Globus pallidus (tissue), 1 donor: Measurements from ENCODE around the gene ERC1.
"Not testable (repeated sequence)": the region's sequence is repeated elsewhere in the genome, so short reads cannot be mapped to it uniquely, and the experiment has no call there.

ENCODE experiments used
- DNase-seq: peaks from one replicate; pipeline ENCODE4 v3.0.0-alpha.2; 2015; ENCODE audit warnings: low spot score

ERC1 gene

DNA sequence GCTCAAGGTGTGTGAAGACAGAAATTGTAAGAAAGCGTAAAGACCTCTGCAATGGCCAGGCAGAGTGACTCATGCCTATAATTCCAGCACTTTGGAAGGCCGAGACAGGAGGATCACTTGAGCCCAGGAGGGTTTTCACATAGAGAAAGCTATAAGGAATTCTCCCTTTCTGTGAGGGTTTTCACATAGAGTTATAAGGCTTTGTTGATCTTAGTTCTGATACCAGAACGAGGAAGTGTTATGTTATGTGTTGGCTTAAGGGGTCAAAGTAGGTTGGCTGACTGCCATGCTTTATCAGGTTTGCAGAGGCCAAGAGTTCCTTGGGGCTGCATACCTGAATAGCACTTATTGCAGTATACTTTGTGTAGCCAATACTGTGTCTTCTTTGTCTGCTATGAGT, 139.1 kb downstream of the ERC1 start:
- no peak for DNase-seq

DNA sequence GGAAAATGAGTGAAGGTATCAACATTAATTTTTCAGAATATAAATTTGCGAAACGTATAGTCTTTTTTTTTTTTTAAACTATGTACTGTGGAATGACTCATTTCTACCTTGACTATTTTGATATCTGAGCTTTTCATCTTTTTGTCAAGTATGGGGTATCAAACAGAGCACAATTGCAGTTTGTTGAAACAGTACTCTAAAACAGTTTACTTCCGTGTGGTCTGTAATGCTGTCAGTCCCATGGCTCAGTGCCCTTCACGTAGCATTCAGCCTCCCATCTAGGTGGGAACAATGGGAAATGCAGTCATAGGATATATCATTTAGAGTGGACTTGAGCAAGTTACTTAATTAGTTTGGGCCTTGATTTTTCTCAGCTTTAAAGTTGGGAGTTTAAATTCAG, 139.5 kb downstream of the ERC1 start:
- DNase-seq, result no peak

DNA sequence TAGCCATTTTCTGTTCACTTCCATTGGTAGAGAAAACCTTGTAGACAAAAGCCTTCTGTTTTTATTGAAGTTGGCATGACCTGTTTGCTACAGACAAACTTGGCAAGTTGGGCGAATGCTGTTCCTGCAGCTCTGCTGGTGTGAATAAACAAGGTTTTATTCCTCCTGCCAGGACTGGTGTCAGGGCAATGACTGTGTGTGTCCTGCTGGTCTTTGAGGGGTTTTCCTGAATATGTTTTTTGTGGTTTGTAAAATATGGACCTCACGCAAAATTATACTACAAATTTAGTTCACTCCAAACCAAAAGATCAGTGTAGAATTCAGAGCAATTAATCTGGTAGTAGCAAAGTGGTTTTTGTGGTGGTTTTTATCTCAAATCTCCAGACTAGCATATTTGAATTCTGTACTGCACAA, 140.8 kb downstream of the ERC1 start:
- DNase-seq, result peak; percentile 65

DNA sequence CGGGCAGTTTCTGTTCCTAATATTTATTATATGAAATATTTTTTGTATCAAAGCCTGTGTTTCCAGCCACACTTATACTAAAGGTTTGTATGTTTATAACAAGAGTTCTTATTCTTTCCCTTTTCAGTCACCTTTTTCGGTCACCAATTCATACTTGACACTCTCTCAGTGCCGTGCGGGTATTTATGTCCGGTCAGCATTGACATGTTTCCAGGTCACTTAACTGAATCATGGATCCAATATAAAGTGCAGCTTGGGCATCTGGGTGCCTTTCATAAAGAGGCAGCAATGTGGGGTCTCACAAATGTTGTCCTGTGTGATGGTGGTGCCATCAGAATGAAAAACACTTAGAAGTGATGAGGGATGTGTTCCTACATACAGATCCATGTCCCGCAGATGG, 141.3 kb downstream of the ERC1 start:
- DNase-seq, result no peak

DNA sequence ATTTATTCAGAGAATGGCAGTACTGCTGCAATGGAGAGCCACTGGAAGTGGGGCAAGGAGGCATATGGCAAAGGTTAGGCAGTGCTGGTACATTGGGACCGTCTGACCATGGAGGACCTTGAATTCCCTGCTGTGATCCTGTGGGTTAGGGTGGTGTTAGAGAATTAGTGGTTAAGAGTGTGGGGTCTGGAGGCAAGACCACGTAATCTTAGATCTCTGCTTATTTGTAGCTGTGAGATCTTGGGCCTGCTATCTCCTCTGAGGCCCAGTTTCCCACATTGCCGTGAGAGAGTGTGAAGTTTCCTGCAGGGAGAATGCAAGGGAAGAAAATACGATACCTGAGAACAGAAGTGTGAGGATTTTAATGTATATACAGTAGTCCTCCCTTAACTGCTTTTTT, 147.7 kb downstream of the ERC1 start:
- DNase-seq, result no peak

DNA sequence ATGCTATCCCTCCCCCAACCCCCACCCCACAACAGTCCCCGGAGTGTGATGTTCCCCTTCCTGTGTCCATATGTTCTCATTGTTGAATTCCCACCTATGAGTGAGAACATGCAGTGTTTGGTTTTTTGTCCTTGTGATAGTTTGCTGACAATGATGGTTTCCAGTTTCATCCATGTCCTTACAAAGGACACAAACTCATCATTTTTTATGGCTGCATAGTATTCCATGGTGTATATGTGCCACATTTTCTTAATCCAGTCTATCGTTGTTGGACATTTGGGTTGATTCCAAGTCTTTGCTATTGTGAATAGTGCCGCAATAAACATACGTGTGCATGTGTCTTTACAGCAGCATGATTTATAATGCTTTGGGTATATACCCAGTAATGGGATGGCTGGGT, 155.7 kb downstream of the ERC1 start:
- DNase-seq, result not testable (repeated sequence)

DNA sequence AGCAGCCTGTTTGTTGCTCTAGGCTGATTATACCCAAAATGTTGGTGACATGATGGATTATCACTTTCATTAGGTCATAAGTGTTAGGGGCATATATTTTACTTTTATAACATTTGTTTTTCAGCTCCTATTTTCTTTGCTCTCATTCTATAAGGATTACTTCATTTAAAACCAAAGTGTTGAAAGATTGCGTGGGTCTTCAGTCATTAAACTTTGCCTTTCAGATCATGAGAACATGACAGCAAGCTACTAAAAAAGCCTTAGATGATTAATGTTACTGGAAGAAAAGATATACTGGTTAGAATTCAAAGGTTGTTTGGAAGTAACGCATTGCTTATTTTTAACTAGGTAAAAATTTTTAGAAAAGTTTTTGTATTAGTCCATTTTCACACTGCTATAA, 156.8 kb downstream of the ERC1 start:
- no peak for DNase-seq

DNA sequence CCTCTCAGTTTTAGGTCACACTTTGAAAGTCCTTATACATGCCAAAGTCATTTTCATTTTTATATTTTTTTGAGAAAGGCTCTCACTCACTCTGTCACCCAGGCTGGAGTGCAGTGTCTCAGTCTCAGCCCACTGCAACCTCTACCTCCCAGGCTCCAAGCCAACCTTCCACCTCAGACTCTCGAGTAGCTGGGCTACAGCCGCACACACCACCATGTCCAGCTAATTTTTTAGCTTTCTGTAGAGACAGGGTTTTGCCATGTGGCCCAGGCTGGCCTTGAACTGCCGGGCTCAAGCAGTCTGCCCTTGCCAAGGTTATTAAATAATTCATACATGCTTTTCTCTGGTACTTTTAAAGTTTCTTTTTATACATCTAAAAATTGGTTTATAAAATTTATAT, 166.0 kb downstream of the ERC1 start:
- DNase-seq, result no peak

DNA sequence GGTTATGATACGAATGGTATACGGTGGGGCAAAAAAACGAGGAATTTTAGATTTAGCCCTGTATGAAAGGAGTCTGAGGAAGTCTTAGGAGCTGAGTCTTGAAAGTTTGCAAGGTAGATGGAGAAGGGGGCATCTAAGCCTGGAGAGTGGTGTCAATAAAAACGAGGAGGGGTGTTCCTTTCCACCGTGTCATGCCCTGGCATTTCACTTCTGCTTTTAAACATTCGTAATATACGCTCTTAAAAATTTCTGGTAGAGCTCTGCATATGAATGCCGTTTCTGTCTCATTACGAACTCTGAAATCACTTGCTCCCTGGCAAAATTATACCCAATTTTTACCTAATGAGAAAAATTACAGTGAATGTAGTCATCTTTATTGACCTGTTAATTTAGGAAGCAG, 170.2 kb downstream of the ERC1 start:
- no peak for DNase-seq

DNA sequence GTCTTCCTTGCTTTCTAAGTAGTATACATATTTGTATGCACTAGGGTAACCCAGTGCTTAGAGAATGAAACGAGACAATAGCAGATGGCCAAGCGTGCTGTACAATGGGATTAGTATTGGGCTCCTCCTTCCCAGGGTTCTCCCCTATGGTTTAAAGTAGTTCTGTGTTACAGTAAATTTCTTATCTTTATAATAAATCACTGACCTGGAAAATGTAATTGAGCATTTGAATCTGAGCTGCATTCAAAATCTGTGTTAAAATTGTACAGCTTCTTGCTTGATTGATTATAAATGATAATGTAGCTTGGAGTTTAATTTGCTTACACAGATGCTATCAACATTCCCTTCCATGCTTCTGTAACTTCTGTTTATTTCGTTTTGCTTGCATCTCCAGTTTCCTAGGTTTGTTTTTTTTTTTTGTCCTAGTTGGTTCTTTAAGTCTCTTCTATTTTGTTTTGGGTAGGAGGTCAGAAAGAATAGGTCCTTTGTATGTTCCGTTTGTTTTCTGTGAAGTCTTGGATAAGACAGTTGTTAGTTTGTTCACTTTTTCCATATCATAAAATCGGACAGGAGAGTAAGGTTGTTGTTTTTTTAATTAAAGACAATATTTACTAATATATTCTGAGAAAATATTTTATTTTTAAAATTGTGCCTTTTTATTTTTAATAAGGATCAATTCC, 171.2 kb downstream of the ERC1 start:
- DNase-seq, result peak; percentile 55

DNA sequence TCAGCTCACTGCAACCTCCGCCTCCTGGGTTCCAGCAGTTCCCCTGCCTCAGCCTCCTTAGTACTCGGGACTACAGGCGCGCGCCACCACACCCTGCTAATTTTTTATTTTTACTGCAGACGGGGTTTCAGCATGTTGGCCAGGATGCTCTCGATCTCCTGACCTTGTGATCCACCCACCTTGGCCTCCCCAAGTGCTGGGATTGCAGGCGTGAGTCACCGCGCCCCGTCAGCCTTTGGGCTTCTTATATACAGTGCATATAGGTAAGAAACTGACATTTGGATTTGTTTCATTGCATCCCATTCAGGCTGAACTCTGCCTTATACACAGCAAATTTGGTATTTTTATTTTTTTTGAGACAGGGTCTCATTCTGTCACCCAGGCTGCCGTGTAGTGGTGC, 176.8 kb downstream of the ERC1 start:
- no peak for DNase-seq

DNA sequence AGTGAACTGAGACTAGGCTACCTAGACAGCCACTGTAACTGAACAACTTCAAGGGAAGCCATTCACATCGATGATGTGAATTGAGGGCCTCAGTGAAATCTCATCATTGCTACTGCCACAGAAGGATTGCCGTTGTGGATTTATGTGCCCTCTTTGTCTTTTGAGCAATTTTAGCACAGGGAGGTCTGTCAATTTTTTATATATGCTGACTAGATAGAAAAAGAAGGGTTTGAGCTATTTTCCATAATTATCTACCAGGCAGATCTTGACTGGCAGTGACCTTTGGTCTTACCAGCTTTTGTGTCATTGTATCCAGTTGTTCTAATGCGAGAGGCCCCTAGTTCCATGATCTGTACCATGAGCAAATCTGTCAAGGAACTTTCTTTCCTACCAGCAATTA, 179.4 kb downstream of the ERC1 start:
- no peak for DNase-seq

DNA sequence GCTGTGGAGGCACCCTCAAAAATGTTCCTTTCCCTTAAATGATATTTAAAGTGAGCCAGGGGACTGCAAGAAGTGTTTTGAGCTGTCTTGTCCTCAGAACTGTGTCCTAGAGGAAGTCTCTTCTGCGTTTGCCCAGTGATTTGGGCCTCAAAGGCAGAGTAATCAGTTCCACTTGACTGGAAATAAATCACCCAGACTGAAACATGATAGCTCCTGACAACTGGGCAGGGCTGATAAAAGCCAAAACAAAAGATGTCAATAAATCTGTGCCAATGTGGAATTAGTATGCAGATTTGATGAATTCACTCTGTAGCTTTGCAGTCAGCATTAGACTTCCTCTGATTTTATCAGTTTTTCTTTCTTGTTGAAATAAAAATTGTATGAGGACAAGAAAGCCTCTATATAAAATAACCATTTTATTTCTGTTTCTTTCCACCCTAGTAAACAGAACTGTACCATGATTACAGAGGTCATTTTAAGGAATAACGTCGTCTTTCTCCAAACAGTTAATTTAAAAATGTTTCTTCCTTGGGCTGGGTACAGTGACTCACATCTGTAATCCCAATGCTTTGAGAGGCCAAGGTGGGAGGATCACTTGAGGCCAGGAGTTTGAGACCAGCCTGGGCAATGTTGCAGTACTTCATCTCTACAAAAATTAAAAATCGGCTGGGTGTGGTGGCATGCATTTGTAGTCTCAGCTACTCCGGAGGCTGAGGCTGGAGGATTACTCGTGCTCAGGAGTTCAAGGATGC, 180.8 kb downstream of the ERC1 start:
- DNase-seq, result no peak

DNA sequence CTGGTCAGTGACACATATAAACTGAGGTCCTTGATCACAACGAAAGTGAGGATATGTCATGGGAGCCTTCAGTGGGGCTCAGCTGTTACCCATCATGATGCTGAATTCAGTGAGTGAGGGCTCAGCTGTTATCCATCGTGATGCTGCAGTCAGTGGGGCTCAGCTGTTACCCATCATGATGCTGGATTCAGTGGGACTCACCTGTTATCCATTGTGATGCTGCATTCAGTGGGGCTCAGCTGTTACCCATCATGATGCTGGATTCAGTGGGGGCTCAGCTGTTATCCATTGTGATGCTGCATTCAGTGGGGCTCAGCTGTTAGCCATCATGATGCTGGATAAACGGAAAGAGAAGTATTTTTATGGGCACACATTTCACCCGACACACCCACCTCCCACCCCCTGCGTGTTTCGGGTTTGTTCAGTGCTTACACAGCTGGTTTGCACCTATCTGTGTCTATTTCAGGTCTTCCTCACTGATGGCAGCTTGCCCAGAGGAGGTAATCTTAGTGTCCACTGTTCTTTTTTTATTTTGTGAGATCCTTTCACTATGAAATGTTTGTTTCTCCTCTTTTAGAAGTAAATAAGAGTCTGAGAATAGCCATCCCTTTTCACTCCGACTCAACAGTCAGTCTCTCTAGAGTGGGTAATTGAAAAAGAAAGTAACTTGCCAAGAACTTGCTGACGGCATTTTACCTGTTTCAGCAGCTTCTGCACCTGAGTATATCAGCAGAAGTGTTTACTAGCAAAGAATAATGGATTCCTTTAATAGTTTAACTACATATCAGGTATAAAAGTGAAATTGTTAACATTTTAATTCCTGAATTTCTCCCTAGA, 183.0 kb downstream of the ERC1 start:
- DNase-seq, result no peak

DNA sequence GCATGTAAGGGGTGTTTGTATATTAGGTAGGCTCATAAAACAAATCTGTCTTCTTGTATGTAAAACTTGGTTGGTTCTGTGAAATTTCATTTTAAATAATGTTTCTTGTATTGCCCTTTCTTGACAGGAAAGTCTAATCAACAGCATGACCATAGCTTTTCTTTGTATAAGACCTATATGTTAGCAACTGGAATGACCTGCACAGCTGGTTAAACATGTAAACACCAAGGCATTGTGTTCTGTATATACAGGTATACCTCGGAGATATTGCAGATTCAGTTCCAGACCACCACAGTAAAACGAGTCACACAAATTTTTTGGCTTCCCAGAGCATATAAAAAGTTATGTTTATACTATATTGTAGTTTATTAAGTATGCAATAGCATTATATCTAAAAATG, 183.6 kb downstream of the ERC1 start:
- DNase-seq, result no peak

DNA sequence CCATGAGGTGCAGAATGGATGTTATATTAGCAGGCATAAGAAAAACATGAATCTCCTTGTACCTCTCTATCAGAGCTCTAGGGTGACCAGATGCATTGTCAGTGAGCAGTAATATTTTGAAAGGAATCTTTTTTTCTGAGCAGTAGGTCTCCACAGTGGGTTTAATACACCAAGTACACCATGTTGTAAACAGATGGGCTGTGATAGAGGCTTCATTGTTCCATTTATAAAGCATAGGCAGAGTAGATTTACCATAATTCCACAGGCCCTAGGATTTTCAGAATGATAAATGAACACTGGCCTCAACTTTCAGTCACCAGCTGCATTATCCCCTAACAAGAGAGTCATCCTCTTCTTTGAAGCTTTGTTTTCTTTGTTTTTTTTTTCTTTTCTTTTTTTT, 185.2 kb downstream of the ERC1 start:
- DNase-seq, result no peak

DNA sequence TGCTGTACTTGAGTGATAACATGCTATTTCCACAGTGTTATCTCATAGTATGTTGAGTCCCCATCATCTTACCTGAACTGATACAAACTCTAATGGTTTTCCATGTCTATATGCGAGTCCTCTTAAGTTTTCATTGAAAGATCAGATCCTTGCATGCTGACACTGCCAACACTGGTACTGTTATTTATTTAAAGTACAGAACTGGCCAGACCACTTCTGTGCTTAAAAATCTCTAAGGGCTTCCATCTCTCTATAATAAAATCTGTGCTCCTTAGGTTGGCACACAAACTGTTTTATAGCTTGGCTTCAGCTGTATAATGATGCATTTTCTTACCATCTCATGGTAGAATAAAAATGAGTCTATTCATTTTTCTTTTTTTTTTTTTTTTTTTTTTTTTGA, 188.1 kb downstream of the ERC1 start:
- no peak for DNase-seq

DNA sequence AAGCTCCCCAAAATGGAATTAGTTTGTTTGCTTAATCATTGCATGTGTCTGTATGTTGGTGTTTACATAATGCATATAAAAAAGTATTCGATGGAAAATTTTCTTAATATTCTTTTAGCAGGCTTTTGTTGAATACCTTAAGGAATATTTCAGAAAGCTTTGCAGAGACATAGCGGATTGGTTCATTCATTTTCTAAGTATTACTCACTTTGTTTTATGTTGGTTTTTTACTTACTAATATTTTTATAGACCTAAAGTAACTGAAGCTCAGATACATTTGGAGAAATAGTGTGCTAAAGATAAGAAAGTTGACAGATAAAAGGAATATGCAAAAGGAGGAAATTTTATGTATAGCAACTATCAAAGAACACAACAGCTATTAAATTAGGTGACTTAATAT, 191.0 kb downstream of the ERC1 start:
- no peak for DNase-seq

DNA sequence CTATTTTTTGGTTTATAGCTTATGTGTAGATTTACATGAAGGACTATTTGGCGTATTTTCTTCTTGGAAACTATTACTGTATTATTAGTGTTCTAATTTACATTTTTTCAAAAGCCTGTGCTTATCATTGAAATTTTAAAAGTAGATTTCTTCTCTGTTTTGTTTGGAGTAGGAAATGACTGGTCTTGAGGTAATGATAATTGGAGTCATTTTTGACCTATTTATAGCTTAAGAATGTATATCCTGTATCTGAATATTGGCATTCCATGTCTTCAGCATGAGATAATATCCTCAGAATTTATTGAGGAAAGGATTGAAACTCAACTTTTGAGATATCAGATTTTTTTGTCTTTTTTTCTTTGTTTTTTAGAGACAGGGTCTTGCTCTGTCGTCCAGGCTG, 193.4 kb downstream of the ERC1 start:
- DNase-seq, result no peak

DNA sequence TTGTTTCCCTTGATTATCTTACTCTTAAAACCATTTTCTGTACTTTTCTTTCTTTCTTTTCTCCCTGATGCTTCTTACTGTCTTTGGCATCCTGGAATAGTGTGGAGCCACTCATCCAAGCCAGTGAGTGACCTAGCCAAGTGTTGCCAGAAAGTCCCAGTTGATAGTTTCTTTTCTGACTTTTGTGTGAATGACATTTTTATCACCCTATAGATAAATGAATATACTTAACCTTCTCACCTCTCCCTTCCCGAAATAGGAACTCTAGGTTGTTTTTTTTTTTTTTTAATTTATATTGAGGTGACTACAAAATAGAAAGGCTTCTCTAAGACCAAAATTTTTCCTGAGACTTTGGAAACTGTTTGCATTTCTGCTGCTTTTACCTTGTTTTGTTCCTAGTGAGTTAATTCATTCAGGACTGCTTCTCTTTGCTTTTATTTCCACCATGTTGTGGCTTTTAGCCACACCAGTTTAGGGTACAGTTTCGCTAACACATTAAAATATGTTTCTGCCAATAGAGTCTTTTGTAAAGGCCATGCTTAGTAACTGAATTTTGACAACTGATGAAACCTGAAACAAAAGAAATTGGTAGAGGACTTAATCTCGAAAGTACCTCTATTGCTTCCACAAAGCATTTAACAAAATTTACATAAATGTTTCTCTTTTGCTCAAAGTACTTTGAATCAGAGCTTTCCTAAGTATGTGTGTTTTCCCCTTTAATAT, 194.6 kb downstream of the ERC1 start:
- no peak for DNase-seq

DNA sequence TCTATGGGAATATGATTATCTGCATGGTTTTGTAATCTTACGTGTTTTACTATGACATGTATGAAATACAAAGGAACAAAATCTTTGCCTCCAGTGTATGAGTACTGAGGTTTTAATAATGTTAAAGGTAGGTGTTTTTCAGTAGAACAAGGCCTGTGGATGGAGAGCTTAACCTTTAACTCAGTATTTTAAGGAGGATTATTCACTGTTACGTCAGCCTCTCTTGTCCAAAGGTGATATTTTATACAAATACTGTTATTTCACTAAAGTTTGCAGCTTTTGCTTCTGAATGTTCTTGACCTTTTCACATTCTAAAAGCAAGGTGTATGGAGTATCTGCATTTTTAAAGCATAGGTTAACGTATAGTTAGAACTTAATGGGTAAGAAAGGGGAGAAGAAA, 195.3 kb downstream of the ERC1 start:
- DNase-seq, result no peak

DNA sequence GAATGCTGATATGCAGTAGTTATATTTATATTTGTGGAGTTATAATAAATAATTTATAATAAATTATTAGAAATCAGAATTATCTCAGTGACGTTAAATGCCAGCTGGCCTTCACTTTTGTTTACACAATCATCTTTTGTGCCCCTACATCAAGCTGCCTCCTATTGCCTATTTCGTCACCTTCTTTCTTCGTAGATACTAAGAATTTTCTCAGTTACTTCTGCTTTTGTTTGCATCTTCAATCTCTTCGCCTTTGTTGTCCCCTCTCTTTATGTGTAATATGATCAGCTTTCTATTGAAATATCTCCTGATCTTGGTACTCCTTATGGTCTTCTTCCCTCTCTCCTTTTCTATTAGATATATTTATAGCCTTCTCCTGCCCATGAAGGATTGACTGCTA, 197.0 kb downstream of the ERC1 start:
- no peak for DNase-seq
